B cell (primary cell): ENCODE data around the gene ANTXR1. TPM values are rescaled to one million over a fixed set of nuclear protein-coding genes. Genes with fewer than 3 reads are reported as not detected.

Experiments used
- ATAC-seq: fragments of 200-7000 bp; cut with Tn5 transposase; one replicate; pipeline ENCODE4 v1.10.0; 2021; ENCODE audit warnings: low read depth, mild to moderate bottlenecking, moderate number of reproducible peaks, moderate library complexity
- CTCF ChIA-PET: fragments of 350-600 bp; sonication (Branson Sonifier 250); formaldehyde crosslinking; loops from one replicate; lab custom pipeline; 2021; ENCODE audit warnings: antibody characterized with exemption, inconsistent platforms; lab: Charles Lee
- POLR2A ChIA-PET: fragments of 350-600 bp; sonication (Branson Sonifier 250); formaldehyde crosslinking; loops from one replicate; lab custom pipeline; 2021; ENCODE audit warnings: antibody characterized with exemption; lab: Charles Lee
- DNase-seq: peaks from one replicate; pipeline ENCODE4 v3.0.0; 2013
- H2AFZ ChIP-seq: 2 replicates; pipeline ENCODE4 v1.6.1; 2012; ENCODE audit warnings: mild to moderate bottlenecking, low read depth, low read length; ENCODE audit not compliant: insufficient read depth, poor library complexity, severe bottlenecking
- H3K27ac ChIP-seq, 2 donors: 1 replicate in 1 of 2; 2 replicates in 1 of 2; pipeline ENCODE4 v1.5.1; 2012 to 2013; ENCODE audit warnings: low read length in 2 of 2, mild to moderate bottlenecking in 2 of 2, moderate library complexity in 1 of 2
- H3K27me3 ChIP-seq, 4 experiments: fragments of 200-600 bp in 1 of 4; sonication (generic) in 1 of 4; replicated peaks in 1 of 4; 1 replicate in 2 of 4; 2 replicates in 2 of 4; pipeline versions ENCODE4 v1.6.1 to v1.7.0; 2013 to 2016; ENCODE audit warnings: low read length in 3 of 4, mild to moderate bottlenecking in 2 of 4, mixed read lengths in 1 of 4, moderate library complexity in 1 of 4; ENCODE audit not compliant: insufficient read depth in 4 of 4, control insufficient read depth in 3 of 4; ENCODE audit errors: control extremely low read depth in 1 of 4
- H3K36me3 ChIP-seq, 2 experiments: replicated peaks in 1 of 2; 1 replicate in 1 of 2; 2 replicates in 1 of 2; pipeline versions ENCODE4 v1.6.1 to v1.7.1; 2013; ENCODE audit warnings: low read length in 1 of 2; ENCODE audit not compliant: insufficient read depth in 2 of 2, control insufficient read depth in 1 of 2; ENCODE audit errors: control extremely low read depth in 1 of 2, extremely low read depth in 1 of 2
- H3K4me1 ChIP-seq, 2 donors: fragments of 200-600 bp in 1 of 2; sonication (generic) in 1 of 2; 1 replicate in 1 of 2; 2 replicates in 1 of 2; pipeline versions ENCODE4 v1.5.1 to v1.6.1; 2013 to 2017; ENCODE audit warnings: low read length in 2 of 2; ENCODE audit not compliant: control insufficient read depth in 2 of 2, insufficient read depth in 2 of 2
- H3K4me2 ChIP-seq: replicated peaks from 2 replicates; pipeline ENCODE3; 2012; ENCODE audit warnings: mild to moderate bottlenecking, low read depth, low read length; ENCODE audit not compliant: poor library complexity, severe bottlenecking
- H3K4me3 ChIP-seq, 5 experiments: fragments of 200-600 bp in 1 of 5; sonication (generic) in 1 of 5; 1 replicate in 3 of 5; 2 replicates in 2 of 5; pipeline versions ENCODE4 v1.5.1 to v1.7.0; 2011 to 2016; ENCODE audit warnings: low read length in 4 of 5, mild to moderate bottlenecking in 4 of 5, low read depth in 2 of 5, control low read depth in 1 of 5, moderate library complexity in 1 of 5; ENCODE audit not compliant: insufficient read depth in 1 of 5; ENCODE audit errors: control extremely low read depth in 1 of 5, extremely low read depth in 1 of 5
- H3K79me2 ChIP-seq: fragments of 200-600 bp; sonication (generic); one replicate; pipeline ENCODE4 v1.6.0; 2016; ENCODE audit warnings: low read length; ENCODE audit not compliant: control insufficient read depth, insufficient read depth
- H3K9ac ChIP-seq: fragments of 200-600 bp; sonication (generic); 2 replicates; pipeline ENCODE4 v1.6.1; 2017; ENCODE audit warnings: mild to moderate bottlenecking, low read length, moderate library complexity
- H3K9me3 ChIP-seq, 3 donors: one replicate each; pipeline versions ENCODE4 v1.6.1 to v1.7.1; 2013; ENCODE audit warnings: low read length in 2 of 3; ENCODE audit not compliant: control insufficient read depth in 2 of 3, insufficient read depth in 1 of 3; ENCODE audit errors: control extremely low read depth in 1 of 3
- H4K20me1 ChIP-seq: 2 replicates; pipeline ENCODE4 v1.6.0; 2012; ENCODE audit warnings: mild to moderate bottlenecking, low read length; ENCODE audit not compliant: insufficient read depth, control insufficient read depth, poor library complexity, severe bottlenecking
- H3K27ac Mint-ChIP-seq: one replicate; pipeline ENCODE4 v1.8.0; 2021; ENCODE audit warnings: mixed read lengths
- H3K27me3 Mint-ChIP-seq: one replicate; pipeline ENCODE4 v1.8.0; 2021; ENCODE audit warnings: mixed read lengths
- H3K4me1 Mint-ChIP-seq: one replicate; pipeline ENCODE4 v1.8.0; 2021; ENCODE audit warnings: mixed read lengths
- H3K4me3 Mint-ChIP-seq: one replicate; pipeline ENCODE4 v1.8.0; 2021; ENCODE audit warnings: mixed read lengths
- H3K9me3 Mint-ChIP-seq: one replicate; pipeline ENCODE4 v1.8.0; 2022; ENCODE audit warnings: mixed read lengths; ENCODE audit not compliant: insufficient read depth
- CTCF ChIP-seq: fragments of 200-600 bp; IDR thresholded peaks from one replicate; pipeline ENCODE4 v1.8.0; 2022; ENCODE audit warnings: antibody characterized with exemption, mild to moderate bottlenecking
- EZH2 ChIP-seq: IDR thresholded peaks from 2 replicates; pipeline ENCODE4 v1.6.1; 2012; ENCODE audit warnings: borderline replicate concordance, low read depth, mild to moderate bottlenecking, moderate library complexity, low read length; ENCODE audit not compliant: insufficient read depth, poor library complexity, severe bottlenecking
- WGBS: methylation state at CpG from one replicate; pipeline ENCODE4 v1.1.5; 2013; ENCODE audit warnings: missing lambda C conversion rate; ENCODE audit not compliant: insufficient coverage; 5-methylcytosine and 5-hydroxymethylcytosine counted together
- intact Hi-C: fragments of 100-400 bp; cut with micrococcal nuclease; formaldehyde crosslinking; loops from one replicate; pipeline ENCODE4 v1.10.0; 2022
- polyA plus RNA-seq: library from polyadenylated mRNA; depleted of rRNA; stranded (reverse); fragments of >200 nt; gene quantifications from 2 replicates; pipeline ENCODE4 v1.2.3, GENCODE V29; 2012
- total RNA-seq, 2 donors: library from RNA; stranded (reverse); fragments of 120-200 nt in 1 of 2; gene quantifications; 1 replicate in 1 of 2; 2 replicates in 1 of 2; pipeline versions ENCODE4 v1.2.3 to v1.2.4, GENCODE V29; 2013 to 2022

Gene ANTXR1
- total and polyA plus RNA-seq, 2 donors (not counting 1 experiment from before 2014, with no cell fraction given) = not detected

GRCh38 chr2:69237070-69237670 is 224.2 kb downstream of the ANTXR1 start:
- no peak overlapping the region for H2AFZ ChIP-seq
- ATAC-seq (no peak), DNase-seq (no peak)
- H3K4me2 ChIP-seq = no peak overlapping the region
- no peak overlapping the region for H3K9ac ChIP-seq
- no peaks in the 10 kb centered on the region for H3K36me3 ChIP-seq
- no peaks in the 10 kb centered on the region for H3K27me3 ChIP-seq
- ChIA-PET POLR2A (no interaction called here), CTCF (no interaction called here)
- TF ChIP-seq EZH2 (no peak), CTCF (no peak)
- H3K27ac Mint-ChIP-seq = no peak overlapping the region
- 71% methylated on average over 3 of the region's 6 CpGs for WGBS
- H3K4me1 ChIP-seq = no peaks in the 10 kb centered on the region
- H3K9me3 Mint-ChIP-seq = no peaks in the 10 kb centered on the region
- H3K27ac ChIP-seq = no peak overlapping the region
- no peaks in the 10 kb centered on the region for H3K9me3 ChIP-seq
- peaks cover 11% of the 10 kb centered on the region for H3K27me3 Mint-ChIP-seq
- no peaks in the 10 kb centered on the region for H3K4me1 Mint-ChIP-seq
- intact Hi-C loops = no loop called here
- no peaks in the 10 kb centered on the region for H3K79me2 ChIP-seq
- H3K4me3 Mint-ChIP-seq = no peak overlapping the region
- no peak overlapping the region for H3K4me3 ChIP-seq
- no peaks in the 10 kb centered on the region for H4K20me1 ChIP-seq

- Histone ChIP-seq H4K20me1 (no peaks in the 10 kb centered on the region), H3K27me3 (peaks cover 0 to 3% (median 0%) of the 10 kb centered on the region in 4 experiments), H3K9me3 (no peaks in the 10 kb centered on the region), H3K4me1 (no peaks in the 10 kb centered on the region), H3K4me2 (no peak overlapping the region), H3K79me2 (no peaks in the 10 kb centered on the region), H3K9ac (no peak overlapping the region), H3K36me3 (no peaks in the 10 kb centered on the region), H3K27ac (no peak overlapping the region), H3K4me3 (no peak overlapping the region), H2AFZ (no peak overlapping the region)
- no peak for TF ChIP-seq CTCF
- no peak for TF ChIP-seq EZH2
- DNase-seq (no peak), ATAC-seq (no peak)
- Mint-ChIP-seq H3K27ac (no peak overlapping the region), H3K4me3 (no peak overlapping the region), H3K4me1 (no peaks in the 10 kb centered on the region), H3K9me3 (no peaks in the 10 kb centered on the region), H3K27me3 (peaks cover 11% of the 10 kb centered on the region)
- POLR2A ChIA-PET = no interaction called here
- WGBS = 93% methylated on average over 3 of the region's 6 CpGs
- intact Hi-C loops = no loop called here
- CTCF ChIA-PET = no interaction called here
Measured at GRCh38 chr2:69238449-69239031, 225.6 kb downstream of the ANTXR1 start.
